ENCODE results near the gene GALNT1. TPM values are rescaled to one million over a fixed set of nuclear protein-coding genes. Genes with fewer than 3 reads are reported as not detected.

The GALNT1 gene
- total RNA-seq, 4 donors from 2014 or later, result 42.7 to 59.7 (median 54.1) TPM

DNA sequence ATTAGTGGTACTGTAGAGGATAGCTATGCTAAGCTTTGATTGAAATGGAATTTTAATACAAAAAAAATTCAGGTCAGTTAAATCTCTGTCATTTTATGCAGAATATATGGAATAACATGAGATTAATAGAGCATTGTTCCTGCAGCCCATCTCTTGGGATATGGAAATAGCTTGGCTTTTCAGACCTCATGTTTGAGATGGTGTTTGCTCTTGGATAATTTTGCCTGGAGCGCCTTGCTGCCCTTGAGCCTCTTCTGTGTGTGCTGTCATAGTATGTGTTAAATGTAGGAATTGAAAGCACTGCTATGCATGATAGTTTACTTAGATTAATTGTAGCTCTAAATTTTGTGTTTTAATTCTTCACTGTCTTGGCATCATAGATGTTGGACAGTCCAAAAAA is 27.7 kb downstream of the GALNT1 start:
- no peak for DNase-seq (ENCODE audit: low spot score)
- no peak for ATAC-seq (ENCODE audit: low FRiP score)
- TF ChIP-seq CTCF (IDR thresholded peaks at IDR 0.05), result no peak

- no peak for TF ChIP-seq CTCF (IDR thresholded peaks at IDR 0.05)
- no peak for ATAC-seq (ENCODE audit: low FRiP score)
- no peak for DNase-seq (ENCODE audit: low spot score)
Measured at GRCh38 chr18:35610089-35610488, 28.5 kb downstream of the GALNT1 start.

DNA sequence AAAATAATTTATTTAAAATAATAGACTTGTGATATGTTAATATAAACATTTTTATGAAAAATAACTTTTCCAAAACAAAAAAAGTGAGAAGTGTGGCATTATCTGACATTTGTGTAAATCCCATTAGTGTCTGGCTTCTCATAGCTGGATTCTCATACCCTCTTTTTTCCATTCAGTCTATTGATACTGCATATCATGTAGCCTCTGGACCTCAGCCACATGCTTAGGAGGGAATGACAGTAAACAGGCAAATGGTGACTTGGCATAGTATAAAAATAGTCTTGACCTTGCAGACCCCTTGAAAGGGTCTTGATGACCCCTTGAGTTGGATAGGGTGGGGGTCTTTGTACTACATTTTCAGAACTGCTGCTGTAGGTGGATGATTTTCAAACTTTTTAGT is 29.2 kb downstream of the GALNT1 start:
- ATAC-seq (ENCODE audit: low FRiP score) (no peak), DNase-seq (ENCODE audit: low spot score) (no peak)
- TF ChIP-seq CTCF (IDR thresholded peaks at IDR 0.05), result no peak

GRCh38 chr18:35611518-35611917 is 30.0 kb downstream of the GALNT1 start:
- no peak for ATAC-seq (ENCODE audit: low FRiP score)
- DNase-seq (ENCODE audit: low spot score), result no peak
- TF ChIP-seq CTCF (IDR thresholded peaks at IDR 0.05), result no peak

DNA sequence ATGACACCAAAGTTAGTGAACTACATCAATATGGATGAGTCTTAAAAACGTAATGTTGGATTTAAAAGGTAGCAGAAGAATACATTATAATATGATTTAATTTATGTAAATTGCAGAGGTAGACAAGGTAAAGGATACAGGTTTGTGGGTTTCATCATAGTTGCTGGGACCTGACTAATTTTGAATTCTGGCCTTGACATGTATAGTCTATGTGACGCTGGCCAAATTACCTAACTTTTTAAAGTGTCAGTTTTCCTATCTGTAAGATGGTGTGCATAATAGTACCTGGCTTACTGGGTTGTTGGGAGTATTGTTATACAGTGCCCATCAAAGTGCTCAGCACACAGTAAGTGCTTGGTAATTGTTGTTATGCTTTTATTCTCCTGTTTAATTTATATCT is 34.5 kb downstream of the GALNT1 start:
- ATAC-seq (ENCODE audit: low FRiP score) (no peak), DNase-seq (ENCODE audit: low spot score) (no peak)
- TF ChIP-seq CTCF (IDR thresholded peaks at IDR 0.05), result no peak

DNA sequence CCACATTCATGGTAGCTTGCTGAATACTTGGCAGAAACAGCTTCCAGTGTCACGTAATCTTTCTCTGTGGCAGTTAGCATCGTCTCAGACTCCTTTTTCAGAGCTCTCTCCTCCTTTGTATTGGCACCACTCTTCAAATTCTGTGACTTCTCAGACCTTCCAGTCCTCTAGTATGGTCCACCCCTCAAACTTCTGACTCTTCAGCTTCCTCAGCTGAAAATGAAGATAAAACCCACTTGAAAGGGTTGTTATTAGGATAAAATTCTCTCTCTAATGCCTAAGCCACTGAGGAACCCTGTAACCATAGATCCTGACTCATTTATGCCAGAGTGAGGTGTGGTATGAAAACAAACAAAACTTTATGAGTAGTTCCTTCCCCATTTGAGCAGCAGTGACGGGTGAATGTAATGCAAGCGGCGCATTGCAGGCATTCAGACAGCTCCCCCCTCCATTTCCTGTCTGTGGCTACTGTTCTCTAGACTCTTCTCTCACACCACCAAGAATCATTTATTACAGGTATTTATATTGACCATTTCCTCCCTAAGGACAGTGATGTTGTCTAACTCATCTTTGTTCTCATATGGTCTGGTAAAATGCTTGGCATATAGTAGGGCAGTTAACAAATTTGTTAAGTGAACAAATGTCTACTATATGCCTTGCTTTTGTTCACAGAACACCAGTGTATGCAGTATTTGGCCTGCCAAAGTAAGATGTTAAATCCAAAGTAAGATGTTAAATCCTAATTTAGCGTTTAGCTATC is 35.3 kb downstream of the GALNT1 start:
- DNase-seq (ENCODE audit: low spot score), result no peak
- ATAC-seq (ENCODE audit: low FRiP score), result peak; percentile 54
- no peak for TF ChIP-seq CTCF (IDR thresholded peaks at IDR 0.05)

DNA sequence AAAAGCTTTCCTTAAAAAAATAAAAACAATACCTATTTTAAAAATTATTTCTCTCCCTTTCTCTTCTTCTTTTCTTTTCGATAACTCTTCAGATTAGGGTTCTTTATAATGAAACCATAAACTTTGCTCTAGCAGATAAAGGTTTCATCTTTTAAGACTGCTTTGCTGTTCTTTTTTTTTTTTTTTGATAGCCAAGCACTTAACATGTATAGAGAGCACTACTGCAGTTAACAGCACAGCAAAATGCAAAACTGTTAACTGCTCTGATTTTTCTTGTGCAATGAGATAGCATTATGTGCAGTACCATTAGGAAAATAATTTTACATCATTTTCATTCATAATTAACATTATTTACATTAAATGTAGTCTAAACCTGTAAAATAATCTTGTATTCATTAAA is 36.3 kb downstream of the GALNT1 start:
- no peak for DNase-seq (ENCODE audit: low spot score)
- ATAC-seq (ENCODE audit: low FRiP score), result no peak
- no peak for TF ChIP-seq CTCF (IDR thresholded peaks at IDR 0.05)
